K562 (cell line): ENCODE results near the gene ZNF316. TPM values are rescaled to one million over a fixed set of nuclear protein-coding genes. Genes with fewer than 3 reads are reported as not detected.

ENCODE experiments used
- ATAC-seq: fragments of 200-7000 bp; cut with Tn5 transposase; 3 replicates; pipeline ENCODE4 v1.9.1; 2020; ENCODE audit warnings: moderate library complexity
- BruUV-seq: library from RNA; stranded (reverse); fragments of 400-500 nt; replicated peaks from 2 replicates; lab custom pipeline; 2021; lab: Mats Ljungman, UMichigan
- CTCF ChIA-PET: fragments of 300-600 bp; formaldehyde crosslinking; extraction: SDS; loops from one replicate; lab custom pipeline; 2021; ENCODE audit warnings: low intra/inter-chr PET ratio; lab: Yijun Ruan, JAX
- POLR2A ChIA-PET: fragments of 300-600, 350-650 bp; sonication (Branson Sonifier 250); formaldehyde crosslinking; extraction: SDS; loops from one replicate; lab custom pipeline; 2021; ENCODE audit warnings: antibody characterized with exemption, inconsistent platforms; lab: Yijun Ruan, JAX
- DNase-seq, 4 experiments: peaks; one replicate each; pipeline versions ENCODE4 v3.0.0 to v3.0.0-alpha.2; 2011 to 2018; ENCODE audit warnings: low spot score in 3 of 4, mixed read lengths in 3 of 4; ENCODE audit errors: extremely low read depth in 1 of 4
- FAIRE-seq: peaks from 2 replicates; lab custom pipeline; 2011; peaks lifted over from hg19 to GRCh38; lab: Jason Lieb, UNC
- H2AFZ ChIP-seq: 2 replicates; pipeline ENCODE4 v1.6.0; 2011; ENCODE audit warnings: low read depth, low read length, control low read depth, inconsistent platforms
- H3K27ac ChIP-seq: fragments of 200-600 bp; 3 replicates; pipeline ENCODE4 v1.8.0; 2011; ENCODE audit warnings: low read depth, mild to moderate bottlenecking, control low read depth, inconsistent platforms, low read length, moderate library complexity, mixed read lengths; ENCODE audit errors: extremely low read depth
- H3K27me3 ChIP-seq, 2 experiments: fragments of 300-600 bp in 1 of 2; 2 replicates in 1 of 2; 3 replicates in 1 of 2; pipeline versions ENCODE4 v1.6.0 to v1.8.0; 2011; ENCODE audit warnings: inconsistent platforms in 2 of 2, low read length in 2 of 2, mild to moderate bottlenecking in 1 of 2, mixed read lengths in 1 of 2, moderate library complexity in 1 of 2; ENCODE audit not compliant: control insufficient read depth in 2 of 2, insufficient read depth in 2 of 2
- H3K36me3 ChIP-seq: fragments of 300-600 bp; 3 replicates; pipeline ENCODE4 v1.8.0; 2011; ENCODE audit warnings: mild to moderate bottlenecking, low read length, inconsistent platforms; ENCODE audit not compliant: control insufficient read depth, insufficient read depth
- H3K4me1 ChIP-seq, 2 experiments: fragments of 200-600 bp in 1 of 2; replicated peaks in 1 of 2; 2 replicates in 1 of 2; 3 replicates in 1 of 2; pipeline versions ENCODE4 v1.5.1 to v1.8.0; 2011; ENCODE audit warnings: inconsistent platforms in 2 of 2, low read length in 2 of 2, mild to moderate bottlenecking in 1 of 2, mixed read lengths in 1 of 2, moderate library complexity in 1 of 2; ENCODE audit not compliant: control insufficient read depth in 2 of 2, insufficient read depth in 2 of 2
- H3K4me2 ChIP-seq: 2 replicates; pipeline ENCODE4 v1.6.1; 2011; ENCODE audit warnings: low read length, control low read depth, inconsistent platforms, mixed read lengths; ENCODE audit not compliant: insufficient read depth
- H3K4me3 ChIP-seq: fragments of 200-600 bp; sonication (generic), shearing (Covaris generic); 2 replicates; pipeline ENCODE4 v1.5.1; 2016; ENCODE audit warnings: control low read depth, inconsistent platforms
- H3K79me2 ChIP-seq: fragments of 200-600 bp; 3 replicates; pipeline ENCODE4 v1.8.0; 2011; ENCODE audit warnings: low read length, inconsistent platforms; ENCODE audit not compliant: control insufficient read depth, insufficient read depth
- H3K9ac ChIP-seq, 2 experiments: 2 replicates each; pipeline versions ENCODE4 v1.6.0 to v1.6.1; 2011; ENCODE audit warnings: low read depth in 2 of 2, low read length in 2 of 2, control low read depth in 1 of 2, inconsistent platforms in 1 of 2, mild to moderate bottlenecking in 1 of 2, mixed read lengths in 1 of 2; ENCODE audit not compliant: insufficient read depth in 1 of 2
- H3K9me1 ChIP-seq: one replicate; pipeline ENCODE4 v1.6.0; 2011; ENCODE audit warnings: inconsistent platforms, mild to moderate bottlenecking, low read length, moderate library complexity; ENCODE audit not compliant: control insufficient read depth, insufficient read depth
- H3K9me3 ChIP-seq: replicated peaks from 2 replicates; pipeline ENCODE4 v1.5.1; 2011; ENCODE audit warnings: low read depth, low read length, inconsistent platforms; ENCODE audit not compliant: control insufficient read depth, insufficient read depth
- H4K20me1 ChIP-seq: replicated peaks from 2 replicates; pipeline ENCODE4 v1.6.1; 2011; ENCODE audit warnings: low read length, inconsistent platforms, mixed read lengths; ENCODE audit not compliant: control insufficient read depth, insufficient read depth
- ATF3 ChIP-seq, 2 experiments: fragments of 450-650 bp in 1 of 2; sonication (generic) in 1 of 2; formaldehyde crosslinking in 1 of 2; IDR thresholded peaks in 1 of 2; conservative IDR thresholded peaks in 1 of 2; 2 replicates each; pipeline versions ENCODE4 v1.6.1 to v1.8.1; 2016 to 2023; ENCODE audit warnings: mild to moderate bottlenecking in 2 of 2, moderate library complexity in 2 of 2, inconsistent platforms in 1 of 2, missing genetic modification reagents in 1 of 2
- ZNF121 ChIP-seq: sonication (generic); formaldehyde crosslinking; conservative IDR thresholded peaks from 2 replicates; pipeline ENCODE4 v1.8.0; 2022; ENCODE audit warnings: missing genetic modification reagents
- ZNF197 ChIP-seq: fragments of 200-800 bp; sonication (Bioruptor generic); IDR thresholded peaks from 2 replicates; pipeline ENCODE4 v1.6.1; 2016; ENCODE audit warnings: low read depth, missing genetic modification characterization, missing compliant biosample characterization
- ZNF609 ChIP-seq: sonication (generic); formaldehyde crosslinking; IDR thresholded peaks from 2 replicates; pipeline ENCODE4 v1.8.1; 2023; ENCODE audit warnings: missing genetic modification reagents, mild to moderate bottlenecking, borderline replicate concordance
- WGBS: fragments of 100-300 bp; shearing (Covaris generic); methylation state at CpG from one replicate; pipeline ENCODE4 v1.1.6; 2016; ENCODE audit warnings: low coverage, mixed read lengths; ENCODE audit not compliant: insufficient coverage; ENCODE audit errors: missing lambda C conversion rate; 5-methylcytosine and 5-hydroxymethylcytosine counted together
- in situ Hi-C: fragments of 300-500 bp; cut with MboI; formaldehyde crosslinking; loops from 4 replicates; pipeline ENCODE4 v1.15.0; 2018; ENCODE audit warnings: inconsistent platforms, mixed read lengths
- intact Hi-C: fragments of 100-400 bp; cut with micrococcal nuclease; formaldehyde crosslinking; loops from 2 replicates; pipeline ENCODE4 v1.14.2; 2022
- polyA plus RNA-seq, 8 experiments: library from polyadenylated mRNA; depleted of rRNA in 4 of 8; stranded (reverse) in 5 of 8; unstranded in 3 of 8; fragments of >200 nt; fragmentation: Nextera tagmentation in 2 of 8; fragmentation: Illumina TruSeq in 1 of 8; extraction: Ambion mirVana in 2 of 8; extraction: Trizol in 1 of 8; gene quantifications; 2 replicates each; pipeline versions ENCODE4 v1.2.1 to v1.2.3, GENCODE V29; 2011 to 2014; ENCODE audit warnings: inconsistent platforms in 1 of 8, missing spikeins in 1 of 8
- total RNA-seq, 7 experiments: library from RNA; depleted of rRNA in 6 of 7; stranded (reverse); fragments of >200 nt in 6 of 7; fragmentation: Illumina TruSeq in 2 of 7; extraction: Trizol in 2 of 7; gene quantifications; 2 replicates each; pipeline versions ENCODE4 v1.2.1 to v1.2.3, GENCODE V29; 2011 to 2021; ENCODE audit warnings: low replicate concordance in 1 of 7
- TF ChIP-seq, protein P1 (sequence below): conservative IDR thresholded peaks from 2 replicates; pipeline ENCODE4 v1.6.1; 2011; ENCODE audit warnings: low read depth, mild to moderate bottlenecking, low read length; ENCODE audit not compliant: control insufficient read depth
- TF ChIP-seq, protein P2 (sequence below): fragments of 250-450 bp; sonication (Bioruptor Pico); IDR thresholded peaks from 2 replicates; pipeline ENCODE4 v1.4.0; 2020; ENCODE audit warnings: borderline replicate concordance

The ZNF316 gene
- total and polyA plus RNA-seq, 9 of the 15 experiments (the other 6 are each of a cell fraction or from before 2014, with no cell fraction given): 0.10 to 34.0 (median 8.6) TPM

GRCh38 chr7:6608794-6609193 lies 28.3 kb upstream of the ZNF316 start:
- H4K20me1 ChIP-seq: no peaks in the 10 kb centered on the region
- H3K4me1 ChIP-seq: 0 out of 5 replicates have a peak, but pooled peaks cover 0 to 2% of the 10 kb centered on the region in 2 experiments
- no peak overlapping the region for H3K27ac ChIP-seq
- DNase-seq (no peak), ATAC-seq (no peak), FAIRE-seq (no peak)
- H3K9ac ChIP-seq: no peak overlapping the region
- in situ Hi-C loops: no loop called here
- BruUV-seq: no TSS peak
- H3K36me3 ChIP-seq: peaks cover 27% of the 10 kb centered on the region; the same call in 1 of the 3 replicates
- intact Hi-C loops: no loop called here
- H3K4me2 ChIP-seq: no peak overlapping the region
- H3K79me2 ChIP-seq: no peaks in the 10 kb centered on the region
- CTCF ChIA-PET: no interaction called here
- 96% methylated on average over 7 of the region's 12 CpGs for WGBS
- H2AFZ ChIP-seq: no peak overlapping the region
- no peak overlapping the region for H3K4me3 ChIP-seq
- peaks cover 3 to 9% of the 10 kb centered on the region in 2 experiments; a peak in 3 of 5 replicates for H3K27me3 ChIP-seq
- no peak for TF ChIP-seq ZNF197 (CRISPR knock-in tag)
- TF ChIP-seq ZNF121 (CRISPR knock-in tag): peak; percentile 77
- TF ChIP-seq, protein P1, sequence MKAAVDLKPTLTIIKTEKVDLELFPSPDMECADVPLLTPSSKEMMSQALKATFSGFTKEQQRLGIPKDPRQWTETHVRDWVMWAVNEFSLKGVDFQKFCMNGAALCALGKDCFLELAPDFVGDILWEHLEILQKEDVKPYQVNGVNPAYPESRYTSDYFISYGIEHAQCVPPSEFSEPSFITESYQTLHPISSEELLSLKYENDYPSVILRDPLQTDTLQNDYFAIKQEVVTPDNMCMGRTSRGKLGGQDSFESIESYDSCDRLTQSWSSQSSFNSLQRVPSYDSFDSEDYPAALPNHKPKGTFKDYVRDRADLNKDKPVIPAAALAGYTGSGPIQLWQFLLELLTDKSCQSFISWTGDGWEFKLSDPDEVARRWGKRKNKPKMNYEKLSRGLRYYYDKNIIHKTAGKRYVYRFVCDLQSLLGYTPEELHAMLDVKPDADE: no peak
- no peak for TF ChIP-seq ZNF609 (CRISPR knock-in tag)
- TF ChIP-seq ATF3 (IDR thresholded peaks at IDR 0.05): no peak
- TF ChIP-seq ATF3 (CRISPR knock-in tag; conservative IDR thresholded peaks at IDR 0.05): no peak
- TF ChIP-seq, protein P2, sequence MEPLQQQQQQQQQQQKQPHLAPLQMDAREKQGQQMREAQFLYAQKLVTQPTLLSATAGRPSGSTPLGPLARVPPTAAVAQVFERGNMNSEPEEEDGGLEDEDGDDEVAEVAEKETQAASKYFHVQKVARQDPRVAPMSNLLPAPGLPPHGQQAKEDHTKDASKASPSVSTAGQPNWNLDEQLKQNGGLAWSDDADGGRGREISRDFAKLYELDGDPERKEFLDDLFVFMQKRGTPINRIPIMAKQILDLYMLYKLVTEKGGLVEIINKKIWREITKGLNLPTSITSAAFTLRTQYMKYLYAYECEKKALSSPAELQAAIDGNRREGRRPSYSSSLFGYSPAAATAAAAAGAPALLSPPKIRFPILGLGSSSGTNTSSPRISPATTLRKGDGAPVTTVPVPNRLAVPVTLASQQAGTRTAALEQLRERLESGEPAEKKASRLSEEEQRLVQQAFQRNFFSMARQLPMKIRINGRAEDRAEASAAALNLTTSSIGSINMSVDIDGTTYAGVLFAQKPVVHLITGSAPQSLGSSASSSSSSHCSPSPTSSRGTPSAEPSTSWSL (CRISPR knock-in tag): no peak
- no peaks in the 10 kb centered on the region for H3K9me3 ChIP-seq
- no peaks in the 10 kb centered on the region for H3K9me1 ChIP-seq
- POLR2A ChIA-PET: interaction anchor here (0.7 to 1.5 kb wide), 3 partner anchors 14 to 126 kb away, joined by 3 read pairs; no protein-coding TSS in a partner anchor
